ENCODE results near the gene HCN3.

HCN3 gene

GRCh38 chr1:155254714-155255242 lies 22.5 kb upstream of the HCN3 start:
- no peak for DNase-seq

GRCh38 chr1:155255243-155256007 lies 21.8 kb upstream of the HCN3 start, which contains the start of gene ENTREP3:
TSS of gene ENTREP3 (minus strand) at chr1:155255483. CDS start at chr1:155254877, 606 bp downstream.
- peak; percentile 70 to 77 for DNase-seq

GRCh38 chr1:155256058-155256852 lies 21.0 kb upstream of the HCN3 start:
- DNase-seq: no peak

GRCh38 chr1:155260276-155260675 lies 17.0 kb upstream of the HCN3 start:
- DNase-seq: no peak

- no peak for DNase-seq
These were observed 15.8 kb upstream of the HCN3 start for GRCh38 chr1:155261493-155261851.

- DNase-seq: peak; percentile 76 to 79
These were observed 15.2 kb upstream of the HCN3 start, which contains the start of gene SCAMP3 for GRCh38 chr1:155261852-155262673. TSS of gene SCAMP3 (minus strand) at chr1:155262360. CDS start at chr1:155262151, 209 bp downstream.

GRCh38 chr1:155263067-155263466 lies 14.2 kb upstream of the HCN3 start:
- no peak for DNase-seq

GRCh38 chr1:155266553-155266952 lies 10.7 kb upstream of the HCN3 start:
- no peak for DNase-seq

- no peak for DNase-seq
These were observed 9.9 kb upstream of the HCN3 start for GRCh38 chr1:155267373-155267772.

- DNase-seq: no peak
These were observed 8.6 kb upstream of the HCN3 start for GRCh38 chr1:155268630-155269029.

- no peak for DNase-seq
These were observed 7.9 kb upstream of the HCN3 start for GRCh38 chr1:155269381-155269780.

GRCh38 chr1:155272466-155273342 lies 4.6 kb upstream of the HCN3 start:
- DNase-seq: no peak

- DNase-seq: peak; percentile 92 to 95
These were observed 3.7 kb upstream of the HCN3 start, which contains the start of gene CLK2 for GRCh38 chr1:155273343-155274245. TSS of gene CLK2 (minus strand) at chr1:155273504. CDS start at chr1:155270977, 2,527 bp downstream.

GRCh38 chr1:155277902-155278688 lies 832 bp downstream of the HCN3 start:
- peak; percentile 62 to 70 for DNase-seq

- no peak for DNase-seq
These were observed 1.5 kb downstream of the HCN3 start for GRCh38 chr1:155278689-155279160.

GRCh38 chr1:155279268-155279667 lies 2.0 kb downstream of the HCN3 start:
- no peak for DNase-seq

- no peak for DNase-seq
These were observed 5.3 kb downstream of the HCN3 start for GRCh38 chr1:155282488-155283091.

GRCh38 chr1:155284476-155284875 lies 7.2 kb downstream of the HCN3 start:
- no peak for DNase-seq

GRCh38 chr1:155285063-155285462 lies 7.8 kb downstream of the HCN3 start:
- DNase-seq: no peak
